OCI-LY3 (cell line): ENCODE measurements around the gene ACAD11.

Experiments used
- CTCF ChIP-seq: fragments of 200-600, 300-600 bp; sonication (generic); IDR thresholded peaks from 2 replicates; pipeline ENCODE4 v1.5.1; 2014; ENCODE audit warnings: antibody characterized with exemption, low read length, low read depth
- EZH2phosphoT487 ChIP-seq: fragments of 200-600 bp; shearing (Covaris generic); IDR thresholded peaks from 2 replicates; pipeline ENCODE4 v1.6.1; 2018; ENCODE audit warnings: antibody characterized with exemption, mixed run types, low read depth

GRCh38 chr3:132595014-132595413, 64.6 kb downstream of the ACAD11 start:
- TF ChIP-seq CTCF: no peak
- TF ChIP-seq EZH2phosphoT487: no peak
